HEK293 (cell line): ENCODE results near the gene CHGA.
A peak's percentile ranks its signal among the peaks of the same experiment; 100 is the strongest.

ENCODE experiments used
- CTCF ChIA-PET: fragments of 350-600 bp; formaldehyde crosslinking; extraction: SDS; loops from one replicate; lab custom pipeline; 2021; ENCODE audit warnings: antibody characterized with exemption; lab: Yijun Ruan, JAX
- POLR2A ChIA-PET: fragments of 300-600 bp; formaldehyde crosslinking; extraction: SDS; loops from one replicate; lab custom pipeline; 2020; ENCODE audit warnings: antibody characterized with exemption, inconsistent platforms; lab: Yijun Ruan, JAX
- H3K27ac ChIP-seq: fragments of 200-500 bp; sonication (Bioruptor generic); 2 replicates; pipeline ENCODE4 v1.5.1; 2014; ENCODE audit warnings: low read depth, low read length, control low read depth, inconsistent platforms; ENCODE audit errors: extremely low read depth
- H3K36me3 ChIP-seq, 2 experiments: fragments of 200-500 bp in 1 of 2; sonication (Bioruptor generic) in 1 of 2; 1 replicate in 1 of 2; 2 replicates in 1 of 2; pipeline ENCODE4 v1.5.1; 2014 to 2017; ENCODE audit warnings: inconsistent platforms in 2 of 2, low read length in 2 of 2; ENCODE audit not compliant: control insufficient read depth in 2 of 2, insufficient read depth in 1 of 2
- H3K4me1 ChIP-seq: fragments of 200-500 bp; sonication (Bioruptor generic); 2 replicates; pipeline ENCODE4 v1.5.1; 2014; ENCODE audit warnings: mild to moderate bottlenecking, low read length, inconsistent platforms; ENCODE audit not compliant: control insufficient read depth, insufficient read depth
- H3K4me3 ChIP-seq: 2 replicates; pipeline ENCODE4 v1.5.1; 2011; ENCODE audit warnings: low read depth, mild to moderate bottlenecking, control low read depth, low read length, moderate library complexity
- H3K9me3 ChIP-seq: fragments of 200-500 bp; sonication (Bioruptor generic); 2 replicates; pipeline ENCODE4 v1.5.1; 2014; ENCODE audit warnings: low read depth, low read length, inconsistent platforms; ENCODE audit not compliant: control insufficient read depth, insufficient read depth
- EGR2 ChIP-seq: fragments of 450-650 bp; formaldehyde crosslinking; IDR thresholded peaks from 2 replicates; pipeline ENCODE4 v1.5.1; 2016; ENCODE audit warnings: low read depth, missing biosample characterization, missing genetic modification characterization
- GLIS1 ChIP-seq: fragments of 450-650 bp; formaldehyde crosslinking; IDR thresholded peaks from 2 replicates; pipeline ENCODE4 v1.5.1; 2016; ENCODE audit warnings: missing biosample characterization, missing genetic modification characterization
- HOXD13 ChIP-seq: sonication (generic); formaldehyde crosslinking; IDR thresholded peaks from 2 replicates; pipeline ENCODE4 v1.8.0; 2022; ENCODE audit warnings: missing genetic modification reagents, borderline replicate concordance
- SALL2 ChIP-seq: fragments of 450-650 bp; formaldehyde crosslinking; IDR thresholded peaks from 2 replicates; pipeline ENCODE4 v1.5.0; 2017; ENCODE audit warnings: missing biosample characterization, mild to moderate bottlenecking, missing genetic modification characterization, borderline replicate concordance
- ZFHX2 ChIP-seq: fragments of 450-650 bp; formaldehyde crosslinking; conservative IDR thresholded peaks from 2 replicates; pipeline ENCODE4 v1.5.1; 2016; ENCODE audit warnings: missing biosample characterization, missing genetic modification characterization
- ZIC2 ChIP-seq: fragments of 450-650 bp; formaldehyde crosslinking; IDR thresholded peaks from 2 replicates; pipeline ENCODE4 v1.5.1; 2016; ENCODE audit warnings: missing biosample characterization, missing genetic modification characterization
- ZNF112 ChIP-seq: fragments of 450-650 bp; formaldehyde crosslinking; IDR thresholded peaks from 2 replicates; pipeline ENCODE4 v1.5.0; 2017; ENCODE audit warnings: missing biosample characterization, missing genetic modification characterization
- ZNF174 ChIP-seq: fragments of 450-650 bp; formaldehyde crosslinking; IDR thresholded peaks from 2 replicates; pipeline ENCODE4 v1.5.0; 2017; ENCODE audit warnings: missing biosample characterization, mild to moderate bottlenecking, missing genetic modification characterization
- ZNF221 ChIP-seq: fragments of 450-650 bp; formaldehyde crosslinking; IDR thresholded peaks from 2 replicates; pipeline ENCODE4 v1.5.1; 2017; ENCODE audit warnings: missing biosample characterization, missing genetic modification characterization, borderline replicate concordance
- ZNF266 ChIP-seq: fragments of 450-650 bp; formaldehyde crosslinking; IDR thresholded peaks from 2 replicates; pipeline ENCODE4 v1.5.1; 2016; ENCODE audit warnings: missing biosample characterization, missing genetic modification characterization, low read depth
- ZNF341 ChIP-seq: fragments of 450-650 bp; formaldehyde crosslinking; IDR thresholded peaks from 2 replicates; pipeline ENCODE4; 2016; ENCODE audit warnings: low read depth, missing biosample characterization, missing genetic modification characterization
- ZNF473 ChIP-seq: fragments of 450-650 bp; formaldehyde crosslinking; IDR thresholded peaks from 2 replicates; pipeline ENCODE4 v1.5.1; 2017; ENCODE audit warnings: missing biosample characterization, missing genetic modification characterization
- ZNF529 ChIP-seq: fragments of 450-650 bp; formaldehyde crosslinking; IDR thresholded peaks from 2 replicates; pipeline ENCODE4 v1.5.1; 2017; ENCODE audit warnings: missing genetic modification characterization, missing biosample characterization; ENCODE audit not compliant: insufficient replicate concordance
- ZNF548 ChIP-seq: fragments of 450-650 bp; formaldehyde crosslinking; IDR thresholded peaks from 2 replicates; pipeline ENCODE4 v1.5.1; 2016; ENCODE audit warnings: missing biosample characterization, missing genetic modification characterization
- ZNF777 ChIP-seq: fragments of 450-650 bp; formaldehyde crosslinking; IDR thresholded peaks from 2 replicates; pipeline ENCODE4 v1.5.1; 2017; ENCODE audit warnings: missing biosample characterization, missing genetic modification characterization, borderline replicate concordance
- TF ChIP-seq, protein P1 (sequence below): fragments of 450-650 bp; formaldehyde crosslinking; IDR thresholded peaks from 2 replicates; pipeline ENCODE4 v1.5.1; 2016; ENCODE audit warnings: missing biosample characterization, missing genetic modification characterization

Gene CHGA

DNA sequence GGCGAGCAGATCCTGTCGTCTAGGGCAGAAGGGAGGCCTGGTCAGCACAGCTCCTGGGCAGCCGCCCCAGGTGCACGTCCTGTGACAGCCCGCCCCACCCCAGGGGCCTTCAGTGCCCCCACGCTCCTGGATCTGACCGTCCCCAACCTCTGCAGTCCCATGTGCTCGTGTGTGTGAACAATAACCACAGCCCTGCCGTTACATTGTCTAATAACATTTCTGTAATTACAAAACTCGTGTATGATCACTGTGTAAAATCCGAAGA lies 39.8 kb downstream of the CHGA start:
- CTCF ChIA-PET: interaction anchor here (0.7 kb wide), 1 partner anchor 150 kb away, joined by 3 read pairs; no protein-coding TSS in a partner anchor

DNA sequence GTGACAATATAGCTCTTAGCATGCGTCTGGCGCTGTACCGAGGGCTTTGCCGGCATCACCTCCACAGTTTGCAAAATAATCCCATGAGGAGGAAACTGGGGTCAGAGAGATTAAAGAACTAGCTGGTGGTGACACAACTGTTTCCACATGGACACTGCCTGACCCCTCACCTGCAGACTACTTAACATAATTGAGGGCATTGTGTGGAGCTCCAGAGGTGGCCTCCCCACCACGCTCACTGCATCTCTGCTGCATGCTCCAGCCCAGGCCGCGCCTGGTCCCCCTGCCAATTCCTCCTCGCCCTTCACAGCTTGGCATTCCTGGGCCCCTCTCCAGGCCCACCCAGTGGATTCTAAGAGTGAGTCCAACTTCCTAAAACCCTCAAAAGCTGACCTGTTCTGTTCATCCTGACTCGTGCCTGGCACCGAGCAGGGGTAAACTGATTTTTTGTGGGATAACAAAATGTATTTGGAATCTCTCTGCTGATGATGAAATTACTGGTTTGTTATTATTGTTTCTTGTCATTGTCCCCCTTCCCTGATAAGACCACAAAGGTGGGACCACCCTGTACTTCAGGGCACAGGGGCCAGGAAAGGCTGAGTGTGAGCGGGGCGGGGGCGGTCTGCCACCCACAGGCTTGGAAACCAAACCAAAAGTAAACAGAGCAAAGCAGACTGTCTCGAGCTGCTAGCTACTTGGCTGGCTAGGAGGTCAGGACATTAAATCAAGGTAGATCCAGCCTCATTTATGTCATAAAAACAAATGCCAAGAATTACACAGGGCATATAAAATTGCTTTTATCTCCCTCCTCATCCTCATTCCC lies 40.6 kb downstream of the CHGA start:
- CTCF ChIA-PET: no interaction called here
- no peaks in the 10 kb centered on the region for H3K9me3 ChIP-seq
- H3K4me3 ChIP-seq: no peak overlapping the region
- POLR2A ChIA-PET: no interaction called here
- no peaks in the 10 kb centered on the region for H3K4me1 ChIP-seq
- TF ChIP-seq ZNF529 (tag by site-specific recombination) (no peak), ZFHX2 (tag by site-specific recombination) (peak; percentile 84), EGR2 (peak; percentile 45; the same call in 1 of the 2 replicates)
- TF ChIP-seq, all 188 proteins: peak for 2
- Histone ChIP-seq H3K36me3 (peaks cover 0 to 10% of the 10 kb centered on the region in 2 experiments; a peak in 1 of 3 replicates), H3K27ac (no peak overlapping the region)

More for the DNA sequence above, 39.8 kb downstream of the CHGA start:
- Histone ChIP-seq H3K4me1 (no peaks in the 10 kb centered on the region), H3K36me3 (peaks cover 0 to 18% of the 10 kb centered on the region in 2 experiments; a peak in 1 of 3 replicates), H3K9me3 (no peaks in the 10 kb centered on the region), H3K4me3 (no peak overlapping the region), H3K27ac (no peak overlapping the region)
- POLR2A ChIA-PET: no interaction called here
- no peak for TF ChIP-seq ZNF777
- TF ChIP-seq ZNF266 (tag by site-specific recombination): no peak
- TF ChIP-seq ZNF174 (tag by site-specific recombination): no peak
- TF ChIP-seq HOXD13 (CRISPR knock-in tag): no peak
- no peak for TF ChIP-seq SALL2 (tag by site-specific recombination)

DNA sequence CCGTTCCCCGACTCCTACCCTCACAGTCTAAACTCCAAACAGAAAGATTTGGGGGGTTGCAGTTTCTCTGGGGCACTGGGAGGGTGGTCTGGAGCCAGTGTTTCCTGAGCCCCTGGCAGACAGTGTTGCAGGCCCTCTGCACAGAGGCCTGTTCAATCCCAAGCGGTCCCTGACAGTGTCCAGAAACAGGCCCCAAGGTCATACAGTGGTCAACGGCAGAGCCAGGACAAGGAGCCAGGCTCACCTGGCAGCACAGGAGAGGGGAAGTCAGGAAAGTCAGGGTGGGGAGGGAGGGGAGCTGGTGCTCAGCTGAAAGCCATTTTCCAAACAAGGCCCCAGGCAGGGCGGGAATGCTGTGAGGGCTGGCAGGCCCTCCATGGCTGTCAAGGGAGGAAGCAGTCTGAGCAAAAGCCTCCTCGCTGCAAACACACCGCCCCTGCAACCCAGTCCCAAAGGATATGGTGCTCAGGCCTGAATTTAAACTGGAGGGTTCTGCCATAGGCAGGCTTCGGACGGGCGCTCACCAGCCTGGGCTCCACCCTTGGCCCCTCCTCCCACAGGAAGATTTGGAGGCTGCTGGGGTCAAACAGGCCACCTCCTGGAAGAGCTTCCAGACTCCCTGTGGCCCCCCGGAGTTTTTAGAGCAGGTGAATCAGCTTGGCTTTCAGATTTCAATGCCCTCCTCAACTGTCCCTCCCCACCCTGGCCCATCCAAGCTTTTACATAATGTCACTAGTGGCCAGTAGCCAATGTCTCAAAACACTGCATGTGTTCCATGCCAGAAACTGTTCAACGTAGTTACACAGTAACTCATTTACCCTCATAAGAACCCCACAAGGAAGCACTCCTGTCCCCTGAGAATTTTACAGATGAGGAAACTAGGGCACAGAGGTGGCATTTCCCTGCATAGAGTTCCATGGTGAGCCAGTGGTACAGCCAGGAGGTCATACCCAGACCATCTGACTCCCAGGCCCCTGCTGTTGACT lies 41.5 kb downstream of the CHGA start:
- no peak overlapping the region for H3K27ac ChIP-seq
- H3K4me1 ChIP-seq: no peaks in the 10 kb centered on the region
- TF ChIP-seq ZNF341: peak; percentile 37
- no peak for TF ChIP-seq ZNF112 (tag by site-specific recombination)
- peak; percentile 52; the same call in 1 of the 2 replicates for TF ChIP-seq ZNF548
- TF ChIP-seq, protein P1, sequence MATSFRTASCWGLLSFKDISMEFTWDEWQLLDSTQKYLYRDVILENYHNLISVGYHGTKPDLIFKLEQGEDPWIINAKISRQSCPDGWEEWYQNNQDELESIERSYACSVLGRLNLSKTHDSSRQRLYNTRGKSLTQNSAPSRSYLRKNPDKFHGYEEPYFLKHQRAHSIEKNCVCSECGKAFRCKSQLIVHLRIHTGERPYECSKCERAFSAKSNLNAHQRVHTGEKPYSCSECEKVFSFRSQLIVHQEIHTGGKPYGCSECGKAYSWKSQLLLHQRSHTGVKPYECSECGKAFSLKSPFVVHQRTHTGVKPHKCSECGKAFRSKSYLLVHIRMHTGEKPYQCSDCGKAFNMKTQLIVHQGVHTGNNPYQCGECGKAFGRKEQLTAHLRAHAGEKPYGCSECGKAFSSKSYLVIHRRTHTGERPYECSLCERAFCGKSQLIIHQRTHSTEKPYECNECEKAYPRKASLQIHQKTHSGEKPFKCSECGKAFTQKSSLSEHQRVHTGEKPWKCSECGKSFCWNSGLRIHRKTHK (tag by site-specific recombination): no peak
- TF ChIP-seq GLIS1: peak; percentile 66
- no peak for TF ChIP-seq ZNF221 (tag by site-specific recombination)
- no peak for TF ChIP-seq ZNF473 (tag by site-specific recombination)
- TF ChIP-seq ZIC2 (tag by site-specific recombination): no peak
- ChIA-PET CTCF (interaction anchor here (0.6 to 3.1 kb wide), 6 partner anchors 9 to 482 kb away, joined by 3 to 14 read pairs (median 4); no protein-coding TSS in a partner anchor), POLR2A (no interaction called here)
- H3K4me3 ChIP-seq: no peak overlapping the region
- H3K36me3 ChIP-seq: peaks cover 0 to 5% of the 10 kb centered on the region in 2 experiments; a peak in 1 of 3 replicates
- no peaks in the 10 kb centered on the region for H3K9me3 ChIP-seq
